GM18526 (cell line): Measurements from ENCODE around the gene SLC35F6.

ENCODE experiments used
- POLR2A ChIP-seq: IDR thresholded peaks from 3 replicates; pipeline ENCODE4 v1.6.1; 2011; ENCODE audit not compliant: insufficient read length; ENCODE audit errors: extremely low read depth

SLC35F6 gene

DNA sequence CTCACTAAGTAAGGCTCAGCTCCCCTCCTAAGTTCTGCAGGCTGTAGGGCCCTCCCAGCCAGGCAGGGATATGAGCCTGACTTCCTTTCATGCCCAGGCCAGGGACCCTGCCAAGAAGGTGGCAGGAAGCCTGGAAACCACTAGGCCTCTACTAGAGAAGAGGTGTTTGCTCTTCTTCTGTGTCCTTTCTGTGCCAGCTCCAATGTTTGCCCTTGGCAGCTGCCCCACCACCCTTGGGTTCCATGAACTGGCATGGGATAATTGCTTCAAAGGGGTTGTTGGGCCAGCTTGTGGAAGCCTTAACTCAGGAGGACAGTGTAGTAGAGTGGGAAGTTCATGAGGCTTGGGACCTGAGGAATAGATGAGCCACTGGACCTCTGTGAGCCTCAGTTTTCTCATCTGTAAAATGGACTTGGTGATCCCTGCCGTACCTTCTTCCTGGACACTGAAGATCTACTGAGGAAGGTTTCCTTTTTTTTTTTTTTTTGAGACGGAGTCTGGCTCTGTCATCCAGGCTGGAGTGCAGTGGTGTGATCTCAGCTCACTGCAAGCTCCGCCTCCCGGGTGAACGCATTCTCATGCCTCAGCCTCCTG lies 3.9 kb downstream of the SLC35F6 start:
- TF ChIP-seq POLR2A: no peak

- TF ChIP-seq POLR2A: no peak
Measured at GRCh38 chr2:26768759-26769088, 4.6 kb downstream of the SLC35F6 start.

GRCh38 chr2:26769089-26769761 lies 5.1 kb downstream of the SLC35F6 start:
- no peak for TF ChIP-seq POLR2A

DNA sequence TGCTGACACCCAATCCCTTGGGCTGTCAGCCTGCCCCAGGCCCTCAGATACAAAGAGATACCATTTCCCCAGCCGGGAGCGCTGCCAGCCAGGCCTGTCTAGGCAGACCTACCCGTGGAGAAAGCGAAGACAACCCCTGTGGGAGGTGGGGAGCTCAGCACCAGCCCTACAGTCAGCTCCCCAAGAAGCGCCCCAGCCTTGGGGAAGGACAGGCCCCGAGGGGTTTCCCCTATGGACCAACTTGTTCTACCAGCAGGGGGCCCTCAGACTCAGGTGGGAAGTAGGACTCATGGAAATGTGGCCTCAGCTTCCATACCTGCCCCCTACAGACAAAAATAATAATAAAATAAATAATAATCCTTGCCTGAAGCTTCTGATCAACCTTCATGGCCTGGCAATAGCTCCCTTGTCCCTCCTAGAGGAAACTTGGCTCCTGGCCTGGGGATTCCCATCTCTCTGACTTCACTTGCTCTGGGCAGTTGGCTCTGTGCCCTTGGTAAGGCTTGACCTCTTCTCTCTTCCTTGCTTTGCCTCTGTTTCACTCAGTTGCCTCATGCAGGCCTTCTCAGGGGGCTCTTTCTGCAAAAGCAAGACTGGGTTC lies 7.0 kb downstream of the SLC35F6 start:
- TF ChIP-seq POLR2A: no peak

- TF ChIP-seq POLR2A: no peak
Measured at GRCh38 chr2:26772064-26773001, 8.2 kb downstream of the SLC35F6 start.

- no peak for TF ChIP-seq POLR2A
Measured at GRCh38 chr2:26776195-26776800, 12.2 kb downstream of the SLC35F6 start.

GRCh38 chr2:26778098-26778497 lies 14.0 kb downstream of the SLC35F6 start:
- no peak for TF ChIP-seq POLR2A

- TF ChIP-seq POLR2A: no peak
Measured at GRCh38 chr2:26778507-26778906, 14.4 kb downstream of the SLC35F6 start.

DNA sequence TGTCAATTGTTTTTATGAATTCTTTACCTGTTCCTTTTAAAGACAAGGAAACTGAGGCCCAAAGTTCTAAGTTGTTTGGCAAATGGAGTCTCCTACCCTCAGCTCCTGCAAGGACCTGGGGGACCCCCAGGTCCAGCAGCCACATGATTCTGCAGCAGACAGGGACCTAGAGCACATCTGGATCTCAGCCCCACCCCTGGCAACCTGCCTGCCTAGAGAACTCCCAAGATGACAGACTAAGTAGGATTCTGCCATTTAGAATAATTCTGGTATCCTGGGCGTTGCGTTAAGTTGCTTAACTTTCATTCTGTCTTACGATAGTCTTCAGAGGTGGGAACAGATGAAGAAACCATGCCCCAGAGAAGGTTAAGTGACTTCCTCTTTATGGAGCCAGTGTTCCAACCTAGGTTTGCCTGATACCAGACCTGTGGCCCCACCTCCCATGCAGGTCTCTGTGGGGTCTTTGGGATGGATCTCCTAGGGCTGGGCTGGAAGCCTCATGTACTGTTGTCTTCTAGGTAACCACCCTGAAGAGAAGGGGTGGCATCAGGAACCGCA lies 16.2 kb downstream of the SLC35F6 start:
- TF ChIP-seq POLR2A: no peak

DNA sequence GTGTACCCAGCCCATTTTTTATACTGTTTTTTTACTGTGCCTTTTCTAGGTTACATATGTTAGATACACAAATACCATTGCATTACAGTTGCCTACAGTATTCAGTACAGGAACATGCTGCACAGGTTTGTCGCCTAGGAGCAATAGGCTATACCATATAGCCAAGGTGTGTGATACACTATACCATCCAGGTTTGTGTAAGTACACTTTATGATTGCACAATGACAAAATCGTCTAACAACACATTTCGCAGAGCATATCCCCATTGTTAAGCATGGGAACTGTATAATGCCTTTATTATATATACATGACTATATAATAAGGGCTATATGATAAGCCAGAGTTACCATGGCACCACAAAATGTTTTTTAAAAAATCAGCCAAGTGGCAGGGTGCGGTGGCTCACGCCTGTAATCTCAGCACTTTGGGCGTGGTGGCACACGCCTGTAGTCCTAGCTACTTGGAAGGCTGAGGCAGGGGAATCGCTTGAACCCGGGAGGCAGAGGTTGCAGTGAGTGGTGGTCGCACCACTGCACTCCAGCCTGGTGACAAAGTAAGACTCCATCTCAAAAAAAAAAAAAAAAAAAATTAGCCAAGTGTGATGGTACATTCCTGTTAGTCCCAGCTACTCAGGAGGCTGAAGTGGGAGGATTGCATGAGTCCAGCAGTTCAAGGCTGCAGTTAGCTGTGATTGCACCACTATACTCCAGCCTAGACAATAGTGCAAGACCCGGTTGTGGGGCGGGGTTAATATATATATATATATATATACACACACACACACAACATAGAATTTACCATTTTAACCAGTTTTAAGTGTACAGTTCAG lies 19.0 kb downstream of the SLC35F6 start:
- TF ChIP-seq POLR2A: no peak

DNA sequence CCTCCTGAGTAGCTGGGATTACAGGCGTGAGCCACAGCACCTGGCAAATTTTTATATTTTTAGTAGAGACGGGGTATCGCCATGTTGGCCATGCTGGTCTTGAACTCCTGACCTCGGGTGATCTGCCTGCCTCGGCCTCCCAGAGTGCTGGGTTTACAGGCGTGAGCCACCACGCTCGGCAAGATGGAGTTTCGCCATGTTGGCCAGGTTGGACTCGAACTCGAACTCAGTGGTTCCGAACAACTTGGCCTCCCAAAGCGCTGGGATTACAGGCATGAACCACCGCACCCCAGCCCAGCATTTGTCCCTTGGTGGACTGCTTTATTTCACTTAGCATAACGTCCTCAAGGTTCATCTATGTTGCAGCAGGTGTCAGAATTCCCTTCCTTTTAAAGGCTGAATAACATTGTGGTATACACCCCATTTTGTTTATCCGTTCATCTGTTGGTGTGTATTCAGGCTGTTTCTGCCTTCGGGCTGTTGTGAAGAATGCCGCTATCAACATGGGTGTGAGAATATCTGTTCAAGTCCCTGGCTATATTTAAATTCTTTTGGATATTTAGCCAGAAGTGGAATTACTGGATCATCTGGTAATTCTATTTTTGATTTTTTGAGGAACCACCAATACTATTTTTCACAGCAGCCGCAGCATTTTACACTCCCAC lies 20.6 kb downstream of the SLC35F6 start:
- TF ChIP-seq POLR2A: no peak

GRCh38 chr2:26785431-26786206 lies 21.5 kb downstream of the SLC35F6 start, which contains the start of gene CENPA:
Gene CENPA (plus strand): TSS chr2:26786056. CDS start chr2:26786197, 141 bp downstream.
- TF ChIP-seq POLR2A: peak; percentile 71
